Mesothelial cell of epicardium (in vitro differentiated cells): ENCODE data around the gene PLA2G1B. TPM values are rescaled to one million over a fixed set of nuclear protein-coding genes. Genes with fewer than 3 reads are reported as not detected.

ENCODE experiments used
- DNase-seq, 2 experiments: peaks; one replicate each; pipeline ENCODE4 v3.0.0; 2021; ENCODE audit warnings: low spot score in 2 of 2; ENCODE audit not compliant: unreplicated experiment in 2 of 2
- H3K27ac Mint-ChIP-seq: 2 replicates; pipeline ENCODE4 v1.8.0; 2021; ENCODE audit warnings: mixed read lengths
- H3K27me3 Mint-ChIP-seq: 2 replicates; pipeline ENCODE4 v1.8.0; 2021; ENCODE audit warnings: low read depth, mixed read lengths
- H3K36me3 Mint-ChIP-seq: 2 replicates; pipeline ENCODE4 v1.8.0; 2021; ENCODE audit warnings: mixed read lengths
- H3K4me1 Mint-ChIP-seq: 2 replicates; pipeline ENCODE4 v1.8.0; 2021; ENCODE audit warnings: mixed read lengths
- H3K4me3 Mint-ChIP-seq: 2 replicates; pipeline ENCODE4 v1.8.0; 2021; ENCODE audit warnings: mild to moderate bottlenecking, moderate library complexity, mixed read lengths
- H3K9me3 Mint-ChIP-seq: 2 replicates; pipeline ENCODE4 v1.8.0; 2021; ENCODE audit warnings: mixed read lengths
- total RNA-seq: library from RNA; stranded (reverse); gene quantifications from 3 replicates; pipeline ENCODE4 v1.2.1, GENCODE V29; 2021
- TF ChIP-seq, protein P1 (sequence below): fragments of 200-600 bp; sonication (generic); IDR thresholded peaks from one replicate; pipeline ENCODE4 v1.5.0; 2021; ENCODE audit warnings: antibody characterized with exemption; ENCODE audit not compliant: unreplicated experiment

Gene PLA2G1B
- total RNA-seq, 1 donor from 2014 or later = not detected

DNA sequence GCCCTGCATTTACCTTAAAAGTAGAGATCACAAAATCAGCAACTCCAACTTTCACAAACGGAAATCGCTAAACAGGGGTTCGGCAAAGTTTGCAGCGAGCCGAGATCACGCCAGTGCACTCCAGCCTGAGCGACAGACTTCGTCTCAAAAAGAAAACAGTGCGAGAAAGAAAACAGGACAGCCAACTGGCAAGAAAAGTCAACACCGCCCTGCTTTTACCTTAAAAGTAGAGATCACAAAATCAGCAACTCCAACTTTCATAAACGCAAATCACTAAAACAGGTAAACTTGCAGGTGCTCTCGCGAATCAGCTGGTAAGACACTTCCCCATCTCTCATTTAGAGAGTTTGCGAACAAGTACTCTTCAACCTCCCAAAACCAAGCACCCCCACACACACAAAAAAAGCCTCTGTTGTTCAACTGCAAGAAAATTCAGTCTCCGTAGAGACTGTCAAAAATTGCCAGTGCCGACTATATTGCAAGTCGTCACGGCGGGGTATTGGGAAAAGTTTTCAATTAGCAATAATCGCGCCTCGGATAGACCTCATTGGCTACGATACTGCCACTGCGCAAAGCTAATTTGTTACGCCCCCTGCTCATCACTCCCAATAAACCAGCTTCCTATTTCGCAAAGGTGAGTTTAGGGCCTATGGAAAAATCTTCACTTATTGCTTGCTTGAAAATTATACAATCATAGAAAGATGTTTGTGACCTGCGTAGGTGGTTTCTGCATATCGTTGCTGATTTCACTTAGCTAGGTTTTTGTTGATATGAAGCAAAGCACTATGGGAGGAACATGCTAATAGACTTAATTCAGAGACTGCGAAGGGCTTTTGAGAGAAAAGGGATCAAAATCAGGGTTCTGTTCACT, 34.7 kb downstream of the PLA2G1B start, which contains the start of gene RNU4-1:
RNU4-1 (minus strand) TSS at position 577 of the 871 bp plus-strand sequence.
- no peak within 1 kb of the TSS for H3K4me3 Mint-ChIP-seq
- no peaks in the 10 kb centered on the region for H3K36me3 Mint-ChIP-seq
- H3K27ac Mint-ChIP-seq = no peak within 1 kb of the TSS
- no peaks in the 10 kb centered on the region for H3K27me3 Mint-ChIP-seq
- H3K9me3 Mint-ChIP-seq = no peaks in the 10 kb centered on the region
- TF ChIP-seq, protein P1, sequence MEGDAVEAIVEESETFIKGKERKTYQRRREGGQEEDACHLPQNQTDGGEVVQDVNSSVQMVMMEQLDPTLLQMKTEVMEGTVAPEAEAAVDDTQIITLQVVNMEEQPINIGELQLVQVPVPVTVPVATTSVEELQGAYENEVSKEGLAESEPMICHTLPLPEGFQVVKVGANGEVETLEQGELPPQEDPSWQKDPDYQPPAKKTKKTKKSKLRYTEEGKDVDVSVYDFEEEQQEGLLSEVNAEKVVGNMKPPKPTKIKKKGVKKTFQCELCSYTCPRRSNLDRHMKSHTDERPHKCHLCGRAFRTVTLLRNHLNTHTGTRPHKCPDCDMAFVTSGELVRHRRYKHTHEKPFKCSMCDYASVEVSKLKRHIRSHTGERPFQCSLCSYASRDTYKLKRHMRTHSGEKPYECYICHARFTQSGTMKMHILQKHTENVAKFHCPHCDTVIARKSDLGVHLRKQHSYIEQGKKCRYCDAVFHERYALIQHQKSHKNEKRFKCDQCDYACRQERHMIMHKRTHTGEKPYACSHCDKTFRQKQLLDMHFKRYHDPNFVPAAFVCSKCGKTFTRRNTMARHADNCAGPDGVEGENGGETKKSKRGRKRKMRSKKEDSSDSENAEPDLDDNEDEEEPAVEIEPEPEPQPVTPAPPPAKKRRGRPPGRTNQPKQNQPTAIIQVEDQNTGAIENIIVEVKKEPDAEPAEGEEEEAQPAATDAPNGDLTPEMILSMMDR = no peak
- DNase-seq = peak in 1 of 2 experiments; percentile 72
- peaks cover 5% of the 10 kb centered on the region for H3K4me1 Mint-ChIP-seq

DNA sequence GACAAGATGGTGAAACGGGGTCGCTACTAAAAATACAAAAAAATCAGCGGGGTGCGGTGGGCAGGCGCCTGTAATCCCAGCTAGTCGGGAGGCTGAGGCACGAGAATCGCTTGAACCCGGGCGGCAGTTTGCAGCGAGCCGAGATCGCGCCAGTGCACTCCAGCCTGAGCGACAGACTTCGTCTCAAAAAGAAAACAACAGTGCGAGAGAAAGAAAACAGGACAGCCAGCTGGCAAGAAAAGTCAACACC, 35.2 kb downstream of the PLA2G1B start:
- Mint-ChIP-seq H3K4me3 (no peak overlapping the region), H3K36me3 (no peaks in the 10 kb centered on the region)

DNA sequence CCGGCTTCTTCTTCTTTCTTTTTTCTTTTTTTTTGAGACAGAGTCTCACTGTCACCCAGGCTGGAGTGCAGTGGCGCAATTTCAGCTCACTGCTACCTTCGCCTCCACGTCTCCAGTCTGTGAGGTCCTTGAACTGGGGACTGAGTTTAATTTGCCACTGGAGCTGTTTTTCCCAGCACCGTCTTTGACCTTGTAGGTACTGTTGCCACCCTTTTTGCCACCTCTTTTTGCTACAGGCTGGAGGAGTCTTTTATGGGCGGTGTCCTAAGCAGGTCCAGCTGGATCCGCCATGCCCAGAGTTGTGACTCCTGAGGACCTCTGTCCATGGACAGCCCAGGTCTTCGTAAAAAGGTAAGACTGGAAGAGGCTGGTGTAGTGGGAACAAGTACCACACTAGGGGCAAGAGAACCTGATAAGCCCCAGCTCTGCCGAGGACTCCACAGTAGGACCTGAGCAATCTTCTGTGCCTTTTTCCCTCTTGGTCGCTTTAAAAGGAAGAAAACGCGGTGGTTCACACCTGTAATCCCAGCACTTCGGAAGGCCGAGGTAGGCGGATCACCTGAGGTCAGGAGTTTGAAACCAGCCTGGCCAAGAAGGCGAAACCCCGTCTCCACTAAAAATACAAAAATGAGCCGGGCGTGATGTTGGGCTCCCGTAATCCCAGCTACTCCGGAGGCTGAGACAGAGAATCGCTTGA, 36.8 kb downstream of the PLA2G1B start:
- Mint-ChIP-seq H3K9me3 (no peaks in the 10 kb centered on the region), H3K4me3 (no peak overlapping the region), H3K36me3 (no peaks in the 10 kb centered on the region), H3K27ac (no peak overlapping the region), H3K4me1 (peaks cover 12% of the 10 kb centered on the region), H3K27me3 (no peaks in the 10 kb centered on the region)
- DNase-seq = peak in 1 of 2 experiments; percentile 53
- TF ChIP-seq, protein P1 = no peak

More for the DNA sequence above, 35.2 kb downstream of the PLA2G1B start:
- peaks cover 7% of the 10 kb centered on the region for H3K4me1 Mint-ChIP-seq
- DNase-seq = no peak
- TF ChIP-seq, protein P1 = no peak
- H3K9me3 Mint-ChIP-seq = no peaks in the 10 kb centered on the region
- H3K27me3 Mint-ChIP-seq = no peaks in the 10 kb centered on the region
- H3K27ac Mint-ChIP-seq = no peak overlapping the region

DNA sequence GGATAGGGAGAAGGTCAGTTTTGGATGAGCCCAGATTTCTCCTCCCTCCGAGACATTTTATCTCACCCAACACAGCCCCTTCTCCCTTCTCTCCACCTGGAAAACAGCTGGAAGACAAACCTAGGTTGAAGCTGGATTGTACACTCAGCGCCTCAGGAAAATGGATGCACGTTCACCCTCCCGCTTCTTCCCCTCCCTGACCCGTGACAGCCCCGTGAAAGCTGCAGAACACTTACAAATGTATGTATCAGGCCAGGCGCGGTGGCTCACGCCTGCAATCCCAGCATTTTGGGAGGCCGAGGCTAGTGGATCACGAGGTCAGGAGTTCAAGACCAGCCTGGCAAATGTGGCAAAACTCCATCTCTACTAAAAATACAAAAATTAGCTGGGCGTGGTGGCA, 40.1 kb downstream of the PLA2G1B start:
- Mint-ChIP-seq H3K4me1 (peaks cover 14% of the 10 kb centered on the region), H3K27ac (no peak overlapping the region), H3K9me3 (no peaks in the 10 kb centered on the region), H3K27me3 (no peaks in the 10 kb centered on the region), H3K4me3 (no peak overlapping the region), H3K36me3 (no peaks in the 10 kb centered on the region)
- DNase-seq = no peak
- TF ChIP-seq, protein P1 = no peak

DNA sequence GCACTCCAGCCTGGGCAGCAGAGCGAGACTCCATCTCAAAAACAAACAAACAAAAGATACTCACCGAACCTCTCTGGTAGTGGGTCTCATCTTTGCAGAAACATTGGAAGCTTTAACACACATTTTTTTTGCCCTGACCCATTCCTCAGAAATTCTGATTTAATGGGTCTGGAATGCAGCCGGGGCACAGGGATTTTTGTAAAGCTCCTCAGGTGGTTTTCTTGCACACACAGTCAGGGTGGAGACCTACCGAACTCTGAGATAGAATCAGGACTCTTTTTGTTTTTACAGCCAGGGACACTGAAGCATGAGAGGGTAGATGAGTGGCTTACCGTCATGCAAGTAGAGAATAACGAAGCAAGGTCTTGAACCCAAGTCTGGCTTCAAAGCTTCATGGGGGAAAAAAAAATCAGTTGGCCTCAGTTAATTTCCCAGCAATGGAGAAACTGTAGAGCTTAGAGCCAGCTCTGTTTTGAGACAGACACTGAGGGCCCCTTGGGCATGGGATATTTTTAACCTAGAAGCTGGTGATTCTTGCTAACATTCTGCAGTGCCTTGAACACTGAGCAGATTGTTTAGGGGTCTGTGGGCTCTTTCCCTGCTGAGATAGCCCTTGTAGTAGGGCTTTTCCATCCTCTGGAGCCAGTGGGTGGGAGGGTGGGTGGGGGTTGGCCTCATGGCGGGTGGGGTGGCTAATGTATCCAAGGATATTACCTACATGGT, 40.6 kb downstream of the PLA2G1B start:
- Mint-ChIP-seq H3K9me3 (no peaks in the 10 kb centered on the region), H3K4me1 (peaks cover 14% of the 10 kb centered on the region), H3K27me3 (no peaks in the 10 kb centered on the region), H3K4me3 (no peak overlapping the region), H3K36me3 (no peaks in the 10 kb centered on the region), H3K27ac (peak overlapping the region; percentile 82)
- TF ChIP-seq, protein P1 = no peak
- DNase-seq = no peak
